ENCODE measurements around the gene BLOC1S1. TPM values are rescaled to one million over a fixed set of nuclear protein-coding genes. Genes with fewer than 3 reads are reported as not detected.
A peak's percentile ranks its signal among the peaks of the same experiment; 100 is the strongest.

BLOC1S1 gene
- polyA plus RNA-seq, 2 of the 4 experiments (the other 2 are of a cell fraction) = 112 to 138 TPM

GRCh38 chr12:55728939-55729818 is 13.3 kb downstream of the BLOC1S1 start, which contains the start of gene CD63 (continued):
- TF ChIP-seq REST (IDR thresholded peaks at IDR 0.05) = no peak

GRCh38 chr12:55729819-55730818 is 14.3 kb downstream of the BLOC1S1 start:
- DNase-seq (ENCODE audit: low read depth in 1 of 2, low spot score in 1 of 2) (peak in 1 of 2 experiments; percentile 48), ATAC-seq (peak; percentile 5 to 35; a peak in 4 of 6 replicates), FAIRE-seq (no peak)
- ChIA-PET CTCF (interaction anchor here (1.0 to 3.9 kb wide), 7 partner anchors 8 to 67 kb away, joined by 3 to 58 read pairs (median 4); partner anchors contain the start of genes GDF11 and RDH5), POLR2A (interaction anchor here (1.0 to 2.4 kb wide), 8 partner anchors 8 to 244 kb away, joined by 3 to 18 read pairs (median 7); partner anchors contain the start of genes BLOC1S1, DNAJC14, ORMDL2 and PYM1)
- peaks cover 25% of the 10 kb centered on the region for H3K4me1 ChIP-seq
- peak overlapping the region; percentile 97 for H3K27ac ChIP-seq
- TF ChIP-seq EHF (CRISPR knock-in tag; IDR thresholded peaks at IDR 0.05) (no peak), RFX5 (IDR thresholded peaks at IDR 0.05) (no peak), POLR2AphosphoS2 (conservative IDR thresholded peaks at IDR 0.05; ENCODE audit: low read length) (0 out of 2 replicates have a peak, but pooled peaks have one; percentile 48), HOXB13 (CRISPR knock-in tag; IDR thresholded peaks at IDR 0.05; ENCODE audit: low read depth) (no peak), KDM1A (IDR thresholded peaks at IDR 0.05; ENCODE audit: low read depth) (no peak), RAD21 (conservative IDR thresholded peaks at IDR 0.05 in 1 of 2, IDR thresholded peaks at IDR 0.05 in 1 of 2) (no peak), FOSL2 (IDR thresholded peaks at IDR 0.05) (no peak), FOSL2 (CRISPR knock-in tag; IDR thresholded peaks at IDR 0.05) (no peak), MAX (IDR thresholded peaks at IDR 0.05) (no peak; the same call in 1 of the 2 replicates), BCL3 (IDR thresholded peaks at IDR 0.05) (no peak), SREBF2 (IDR thresholded peaks at IDR 0.05) (no peak), CTCF (IDR thresholded peaks at IDR 0.05) (0 out of 3 replicates have a peak, but pooled peaks have one; percentile 6), USF2 (IDR thresholded peaks at IDR 0.05) (no peak), HDAC2 (IDR thresholded peaks at IDR 0.05) (no peak), E2F6 (IDR thresholded peaks at IDR 0.05; ENCODE audit: borderline replicate concordance, low read depth) (no peak), ZNF302 (CRISPR knock-in tag; IDR thresholded peaks at IDR 0.05) (no peak), JUNB (IDR thresholded peaks at IDR 0.05) (no peak), TP53 (CRISPR knock-in tag; IDR thresholded peaks at IDR 0.05) (no peak)
- H3K4me3 ChIP-seq = peak overlapping the region; percentile 76
- WGBS (ENCODE audit: missing lambda C conversion rate) = 40% methylated on average over 17 of the region's 19 CpGs
- H3K9me3 ChIP-seq = no peaks in the 10 kb centered on the region
- H3K4me2 ChIP-seq = peak overlapping the region; percentile 98

All from A549 (cell line).